ENCODE data around the gene ST3GAL5.

GRCh38 chr2:85806358-85807118, 82.3 kb downstream of the ST3GAL5 start:
- TF ChIP-seq POLR2AphosphoS5 (IDR thresholded peaks at IDR 0.05), result no peak
- TF ChIP-seq CTCF (IDR thresholded peaks at IDR 0.05 in 8 of 11, conservative IDR thresholded peaks at IDR 0.05 in 3 of 11), result no peak
- TF ChIP-seq POLR2A (IDR thresholded peaks at IDR 0.05), result no peak
